Muscle layer of colon (tissue), 2 donors: Measurements from ENCODE around the gene EXTL1.

Experiments used
- H3K27ac ChIP-seq: one replicate; pipeline ENCODE4 v1.7.0; 2013; ENCODE audit warnings: low read depth, mild to moderate bottlenecking, low read length, moderate library complexity
- H3K27me3 ChIP-seq, 2 donors: one replicate each; pipeline ENCODE4 v1.7.0; 2013; ENCODE audit warnings: low read length in 2 of 2, mild to moderate bottlenecking in 2 of 2; ENCODE audit not compliant: insufficient read depth in 2 of 2, control insufficient read depth in 1 of 2
- H3K36me3 ChIP-seq: one replicate; pipeline ENCODE4 v1.7.0; 2013; ENCODE audit warnings: mild to moderate bottlenecking, low read length; ENCODE audit not compliant: insufficient read depth
- H3K4me1 ChIP-seq: one replicate; pipeline ENCODE4 v1.7.0; 2013; ENCODE audit warnings: mild to moderate bottlenecking, low read length; ENCODE audit not compliant: insufficient read depth
- H3K4me3 ChIP-seq, 2 donors: one replicate each; pipeline ENCODE4 v1.7.0; 2013; ENCODE audit warnings: low read length in 2 of 2, low read depth in 1 of 2, mild to moderate bottlenecking in 1 of 2, moderate library complexity in 1 of 2
- H3K9ac ChIP-seq: one replicate; pipeline ENCODE4 v1.7.0; 2013; ENCODE audit warnings: low read length
- H3K9me3 ChIP-seq: one replicate; pipeline ENCODE4 v1.7.0; 2013; ENCODE audit warnings: mild to moderate bottlenecking, low read length
- donor health status: abdominal sarcoma.
- donor health status: Adenocarcinoma of cecum.

EXTL1 gene

GRCh38 chr1:26047278-26047874, 25.8 kb downstream of the EXTL1 start:
- Histone ChIP-seq H3K9ac (no peak overlapping the region), H3K36me3 (no peaks in the 10 kb centered on the region), H3K27me3 (peaks cover 23 to 39% of the 10 kb centered on the region in 2 donors), H3K9me3 (no peaks in the 10 kb centered on the region), H3K4me1 (no peaks in the 10 kb centered on the region), H3K27ac (no peak overlapping the region), H3K4me3 (no peak overlapping the region)

- Histone ChIP-seq H3K27ac (no peak overlapping the region), H3K4me3 (no peak overlapping the region), H3K27me3 (peaks cover 15 to 38% of the 10 kb centered on the region in 2 donors), H3K36me3 (no peaks in the 10 kb centered on the region), H3K4me1 (no peaks in the 10 kb centered on the region), H3K9me3 (no peaks in the 10 kb centered on the region), H3K9ac (no peak overlapping the region)
These were observed 28.1 kb downstream of the EXTL1 start for GRCh38 chr1:26049531-26050247.

- Histone ChIP-seq H3K9ac (no peak overlapping the region), H3K36me3 (no peaks in the 10 kb centered on the region), H3K9me3 (no peaks in the 10 kb centered on the region), H3K4me3 (no peak overlapping the region), H3K27me3 (peaks cover 11 to 34% of the 10 kb centered on the region in 2 donors), H3K27ac (no peak overlapping the region), H3K4me1 (no peaks in the 10 kb centered on the region)
These were observed 28.7 kb downstream of the EXTL1 start for GRCh38 chr1:26050248-26050640.

- no peaks in the 10 kb centered on the region for H3K4me1 ChIP-seq
- no peak overlapping the region for H3K27ac ChIP-seq
- H3K4me3 ChIP-seq: no peak overlapping the region
- H3K27me3 ChIP-seq: peaks cover 0 to 10% of the 10 kb centered on the region in 2 donors
- H3K9ac ChIP-seq: no peak overlapping the region
- H3K36me3 ChIP-seq: no peaks in the 10 kb centered on the region
- no peaks in the 10 kb centered on the region for H3K9me3 ChIP-seq
These were observed 32.4 kb downstream of the EXTL1 start for GRCh38 chr1:26053718-26054560.

- no peak overlapping the region for H3K4me3 ChIP-seq
- H3K27ac ChIP-seq: no peak overlapping the region
- H3K9me3 ChIP-seq: no peaks in the 10 kb centered on the region
- no peak overlapping the region for H3K9ac ChIP-seq
- H3K4me1 ChIP-seq: no peaks in the 10 kb centered on the region
- H3K36me3 ChIP-seq: no peaks in the 10 kb centered on the region
- peaks cover 0 to 10% of the 10 kb centered on the region in 2 donors for H3K27me3 ChIP-seq
These were observed 33.5 kb downstream of the EXTL1 start for GRCh38 chr1:26055041-26055440.

- peaks cover 0 to 10% of the 10 kb centered on the region in 2 donors for H3K27me3 ChIP-seq
- no peaks in the 10 kb centered on the region for H3K4me1 ChIP-seq
- H3K27ac ChIP-seq: no peak overlapping the region
- H3K9me3 ChIP-seq: no peaks in the 10 kb centered on the region
- H3K36me3 ChIP-seq: no peaks in the 10 kb centered on the region
- no peak overlapping the region for H3K4me3 ChIP-seq
- no peak overlapping the region for H3K9ac ChIP-seq
These were observed 35.6 kb downstream of the EXTL1 start for GRCh38 chr1:26057189-26057588.

GRCh38 chr1:26058052-26058595, 36.5 kb downstream of the EXTL1 start:
- Histone ChIP-seq H3K27ac (no peak overlapping the region), H3K4me3 (no peak overlapping the region), H3K4me1 (no peaks in the 10 kb centered on the region), H3K9ac (no peak overlapping the region), H3K9me3 (no peaks in the 10 kb centered on the region), H3K36me3 (no peaks in the 10 kb centered on the region), H3K27me3 (peaks cover 0 to 10% of the 10 kb centered on the region in 2 donors)

- H3K36me3 ChIP-seq: no peaks in the 10 kb centered on the region
- H3K9me3 ChIP-seq: no peaks in the 10 kb centered on the region
- H3K9ac ChIP-seq: no peak overlapping the region
- no peak overlapping the region for H3K4me3 ChIP-seq
- H3K27me3 ChIP-seq: no peaks in the 10 kb centered on the region
- H3K4me1 ChIP-seq: no peaks in the 10 kb centered on the region
- no peak overlapping the region for H3K27ac ChIP-seq
These were observed 38.3 kb downstream of the EXTL1 start for GRCh38 chr1:26059906-26060305.

GRCh38 chr1:26060832-26061574, 39.4 kb downstream of the EXTL1 start:
- H3K36me3 ChIP-seq: no peaks in the 10 kb centered on the region
- no peaks in the 10 kb centered on the region for H3K27me3 ChIP-seq
- no peak overlapping the region for H3K4me3 ChIP-seq
- no peaks in the 10 kb centered on the region for H3K9me3 ChIP-seq
- no peaks in the 10 kb centered on the region for H3K4me1 ChIP-seq
- no peak overlapping the region for H3K9ac ChIP-seq
- no peak overlapping the region for H3K27ac ChIP-seq

GRCh38 chr1:26064553-26064952, 43.0 kb downstream of the EXTL1 start:
- no peaks in the 10 kb centered on the region for H3K4me1 ChIP-seq
- H3K27me3 ChIP-seq: no peaks in the 10 kb centered on the region
- no peak overlapping the region for H3K9ac ChIP-seq
- H3K27ac ChIP-seq: no peak overlapping the region
- no peaks in the 10 kb centered on the region for H3K9me3 ChIP-seq
- H3K4me3 ChIP-seq: no peak overlapping the region
- H3K36me3 ChIP-seq: no peaks in the 10 kb centered on the region

GRCh38 chr1:26066160-26066559, 44.6 kb downstream of the EXTL1 start:
- H3K4me1 ChIP-seq: no peaks in the 10 kb centered on the region
- no peaks in the 10 kb centered on the region for H3K9me3 ChIP-seq
- no peaks in the 10 kb centered on the region for H3K27me3 ChIP-seq
- no peak overlapping the region for H3K9ac ChIP-seq
- H3K4me3 ChIP-seq: no peak overlapping the region
- H3K36me3 ChIP-seq: no peaks in the 10 kb centered on the region
- no peak overlapping the region for H3K27ac ChIP-seq
